ENCODE data around the gene SALL2.

- TF ChIP-seq, protein P1, sequence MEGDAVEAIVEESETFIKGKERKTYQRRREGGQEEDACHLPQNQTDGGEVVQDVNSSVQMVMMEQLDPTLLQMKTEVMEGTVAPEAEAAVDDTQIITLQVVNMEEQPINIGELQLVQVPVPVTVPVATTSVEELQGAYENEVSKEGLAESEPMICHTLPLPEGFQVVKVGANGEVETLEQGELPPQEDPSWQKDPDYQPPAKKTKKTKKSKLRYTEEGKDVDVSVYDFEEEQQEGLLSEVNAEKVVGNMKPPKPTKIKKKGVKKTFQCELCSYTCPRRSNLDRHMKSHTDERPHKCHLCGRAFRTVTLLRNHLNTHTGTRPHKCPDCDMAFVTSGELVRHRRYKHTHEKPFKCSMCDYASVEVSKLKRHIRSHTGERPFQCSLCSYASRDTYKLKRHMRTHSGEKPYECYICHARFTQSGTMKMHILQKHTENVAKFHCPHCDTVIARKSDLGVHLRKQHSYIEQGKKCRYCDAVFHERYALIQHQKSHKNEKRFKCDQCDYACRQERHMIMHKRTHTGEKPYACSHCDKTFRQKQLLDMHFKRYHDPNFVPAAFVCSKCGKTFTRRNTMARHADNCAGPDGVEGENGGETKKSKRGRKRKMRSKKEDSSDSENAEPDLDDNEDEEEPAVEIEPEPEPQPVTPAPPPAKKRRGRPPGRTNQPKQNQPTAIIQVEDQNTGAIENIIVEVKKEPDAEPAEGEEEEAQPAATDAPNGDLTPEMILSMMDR (IDR thresholded peaks at IDR 0.05), result no peak
- TF ChIP-seq POLR2A (IDR thresholded peaks at IDR 0.05), result no peak
Observed at GRCh38 chr14:21534576-21534975, 8.4 kb upstream of the SALL2 start.
